Measurements from ENCODE around the gene BMP8B. TPM values are rescaled to one million over a fixed set of nuclear protein-coding genes. Genes with fewer than 3 reads are reported as not detected.
A peak's percentile ranks its signal among the peaks of the same experiment; 100 is the strongest.
"Not testable (repeated sequence)": the region's sequence is repeated elsewhere in the genome, so short reads cannot be mapped to it uniquely, and the experiment has no call there.

The BMP8B gene
- polyA plus RNA-seq, 3 donors: 0.14 to 1.3 (median 0.24) TPM

DNA sequence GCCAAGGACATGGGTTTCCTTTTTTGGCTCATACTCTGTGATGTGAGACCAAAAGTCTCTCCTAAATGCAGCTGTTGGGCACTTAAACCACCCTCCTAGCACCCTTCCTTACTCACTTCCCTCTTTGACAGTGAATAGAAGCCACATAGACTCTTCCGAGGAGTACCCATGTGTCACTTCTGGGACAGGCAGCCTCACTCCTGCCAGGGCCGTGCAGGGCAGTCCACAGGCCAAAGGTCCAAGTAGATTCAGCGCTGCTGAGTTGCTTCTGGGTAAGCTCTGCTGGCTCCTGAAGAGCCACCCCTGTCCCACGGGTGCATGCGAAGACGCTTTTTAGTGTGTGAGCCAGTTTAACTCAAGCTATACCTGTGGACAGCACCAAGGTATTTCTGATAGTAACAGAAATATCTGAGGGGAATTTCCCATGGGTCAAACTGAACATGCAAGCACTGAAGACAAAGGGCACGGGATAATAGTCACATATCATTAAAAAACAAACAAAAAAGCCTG, 36.8 kb upstream of the BMP8B start:
- H3K79me2 ChIP-seq (ENCODE audit: insufficient read depth, low read length): no peaks in the 10 kb centered on the region
- Mint-ChIP-seq H3K4me3 (no peak overlapping the region), H3K9me3 (peaks cover 0 to 4% (median 0%) of the 10 kb centered on the region in 7 donors), H3K36me3 (peaks cover 0 to 6% of the 10 kb centered on the region in 2 donors), H3K27me3 (ENCODE audit: low read depth in 3 of 3) (peaks cover 1 to 2% (median 1%) of the 10 kb centered on the region in 3 donors), H3K27ac (peak overlapping the region in 4 of 7 donors; percentile 13 to 83 (median 60)), H3K4me1 (peaks cover 26% of the 10 kb centered on the region)
- H3K9ac ChIP-seq (ENCODE audit: insufficient read depth, low read length, poor library complexity, severe bottlenecking): no peak overlapping the region
- TF ChIP-seq CTCF (IDR thresholded peaks at IDR 0.05): no peak
- no peaks in the 10 kb centered on the region for H4K20me1 ChIP-seq (ENCODE audit: insufficient read depth, low read length)
- intact Hi-C loops (cut with micrococcal nuclease): no loop called here
- no peaks in the 10 kb centered on the region for H3K9me3 ChIP-seq (replicated peaks in 1 of 2; ENCODE audit: control insufficient read depth in 1 of 2, insufficient read depth in 1 of 2, low read length in 2 of 2)
- H3K27ac ChIP-seq (ENCODE audit: low read depth in 1 of 2, low read length in 2 of 2): peak overlapping the region; percentile 17 to 26
- no peaks in the 10 kb centered on the region for H3K36me3 ChIP-seq (replicated peaks in 1 of 2; ENCODE audit: control insufficient read depth in 1 of 2, insufficient read depth in 2 of 2, low read length in 2 of 2)
- 65% methylated on average over 6 of the region's 7 CpGs for WGBS (ENCODE audit: insufficient coverage)
- H3K4me2 ChIP-seq (replicated peaks; ENCODE audit: extremely low read depth, low read length, poor library complexity, severe bottlenecking): no peak overlapping the region
- H2AFZ ChIP-seq (ENCODE audit: insufficient read depth, low read depth, low read length, poor library complexity, severe bottlenecking): no peak overlapping the region
- H3K4me1 ChIP-seq (ENCODE audit: control insufficient read depth in 1 of 2, insufficient read depth in 2 of 2, low read length in 2 of 2): peaks cover 13 to 14% of the 10 kb centered on the region in 2 donors
- H3K27me3 ChIP-seq (ENCODE audit: control insufficient read depth in 2 of 2, insufficient read depth in 2 of 2, low read length in 2 of 2): no peaks in the 10 kb centered on the region
- peak in 2 of 3 donors; percentile 34 to 52 for DNase-seq
- H3K4me3 ChIP-seq (replicated peaks in 1 of 3; ENCODE audit: low read depth in 2 of 3, low read length in 3 of 3): no peak overlapping the region

DNA sequence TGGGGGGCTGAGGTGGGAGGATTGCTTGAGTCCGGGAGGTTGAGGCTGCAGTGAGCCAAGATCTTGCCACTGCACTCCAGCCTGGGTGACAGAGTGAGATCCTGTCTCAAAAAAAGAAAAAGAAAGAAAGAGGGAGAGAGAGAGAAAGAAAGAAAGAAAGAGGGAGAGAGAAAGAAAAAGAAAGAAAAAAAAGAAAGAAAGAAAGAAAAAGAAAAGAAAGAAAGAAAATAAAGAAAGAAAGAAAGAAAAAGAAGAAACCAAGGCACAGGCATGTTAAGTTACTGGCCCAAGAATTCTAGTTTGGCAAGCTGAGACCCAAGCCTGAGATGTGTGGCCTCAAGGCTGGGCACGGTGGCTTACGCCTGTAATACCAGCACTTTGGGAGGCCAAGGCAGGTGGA, 34.8 kb upstream of the BMP8B start:
- H3K27me3 ChIP-seq (ENCODE audit: control insufficient read depth in 2 of 2, insufficient read depth in 2 of 2, low read length in 2 of 2); H3K36me3 ChIP-seq (replicated peaks in 1 of 2; ENCODE audit: control insufficient read depth in 1 of 2, insufficient read depth in 2 of 2, low read length in 2 of 2); H3K9ac ChIP-seq (ENCODE audit: insufficient read depth, low read length, poor library complexity, severe bottlenecking); H3K27me3 Mint-ChIP-seq (ENCODE audit: low read depth in 3 of 3); H3K9me3 Mint-ChIP-seq; H3K9me3 ChIP-seq (replicated peaks in 1 of 2; ENCODE audit: control insufficient read depth in 1 of 2, insufficient read depth in 1 of 2, low read length in 2 of 2); H3K79me2 ChIP-seq (ENCODE audit: insufficient read depth, low read length); H3K27ac Mint-ChIP-seq; H3K4me3 ChIP-seq (replicated peaks in 1 of 3; ENCODE audit: low read depth in 2 of 3, low read length in 3 of 3); H3K4me3 Mint-ChIP-seq; H3K27ac ChIP-seq (ENCODE audit: low read depth in 1 of 2, low read length in 2 of 2); H3K4me2 ChIP-seq (replicated peaks; ENCODE audit: extremely low read depth, low read length, poor library complexity, severe bottlenecking); DNase-seq; intact Hi-C loops (cut with micrococcal nuclease); H3K36me3 Mint-ChIP-seq; H2AFZ ChIP-seq (ENCODE audit: insufficient read depth, low read depth, low read length, poor library complexity, severe bottlenecking); H4K20me1 ChIP-seq (ENCODE audit: insufficient read depth, low read length): not testable (repeated sequence)
- H3K4me1 Mint-ChIP-seq: peaks cover 20% of the 10 kb centered on the region
- H3K4me1 ChIP-seq (ENCODE audit: control insufficient read depth in 1 of 2, insufficient read depth in 2 of 2, low read length in 2 of 2): peaks cover 13 to 15% of the 10 kb centered on the region in 2 donors
- WGBS (ENCODE audit: insufficient coverage): 100% methylated on average over 3 of the region's 3 CpGs

All from CD14-positive monocyte (primary cell).